ENCODE results near the gene NT5DC2.
A peak's percentile ranks its signal among the peaks of the same experiment; 100 is the strongest.
"Not testable (repeated sequence)": the region's sequence is repeated elsewhere in the genome, so short reads cannot be mapped to it uniquely, and the experiment has no call there.

Gene NT5DC2

DNA sequence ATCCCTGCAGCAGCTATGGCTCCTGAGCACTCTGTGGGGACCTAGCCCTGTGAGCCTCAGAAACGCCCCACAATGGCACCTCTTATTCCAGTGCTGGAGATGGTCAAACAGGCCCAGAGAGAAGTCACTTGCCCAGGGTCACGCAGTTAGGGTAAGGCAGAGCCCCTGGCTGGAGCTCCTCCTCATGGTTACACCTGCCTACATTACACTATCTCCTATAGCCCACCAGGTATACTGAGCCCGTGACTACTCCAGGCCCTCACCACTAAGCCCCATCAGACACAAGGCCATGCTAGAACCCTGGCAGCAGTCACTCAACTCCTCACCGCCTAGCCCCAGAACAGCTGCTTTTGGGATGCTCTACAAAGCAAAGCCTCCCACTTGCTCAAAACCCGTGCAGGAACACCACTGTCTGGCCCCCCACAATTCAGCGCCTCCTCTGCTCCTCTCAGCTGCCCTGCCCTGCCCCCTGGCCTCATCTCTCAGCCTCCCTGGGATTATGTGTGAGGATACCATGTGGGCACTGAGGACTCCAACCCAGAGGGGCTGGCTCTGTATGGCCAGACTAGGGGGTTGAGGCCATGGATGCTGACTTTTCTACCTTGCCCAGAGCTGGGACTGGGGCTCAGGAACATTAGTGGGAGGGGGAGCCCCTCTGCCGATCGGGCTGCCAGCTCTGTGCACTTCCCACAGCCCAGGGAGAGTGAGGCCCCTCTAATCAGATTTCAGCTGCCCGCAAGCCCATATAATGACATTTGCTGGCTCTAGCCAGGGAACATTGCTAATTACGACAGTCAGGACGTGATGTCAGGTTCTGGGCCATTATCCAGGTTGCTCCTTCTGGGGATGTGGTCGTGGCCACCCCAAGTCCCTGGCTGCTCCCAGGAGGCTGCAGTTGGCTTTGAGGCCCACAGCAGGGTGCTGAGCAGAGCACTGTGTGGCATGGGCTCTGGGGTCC, 4.0 kb downstream of the NT5DC2 start:
- TF ChIP-seq, protein P1, sequence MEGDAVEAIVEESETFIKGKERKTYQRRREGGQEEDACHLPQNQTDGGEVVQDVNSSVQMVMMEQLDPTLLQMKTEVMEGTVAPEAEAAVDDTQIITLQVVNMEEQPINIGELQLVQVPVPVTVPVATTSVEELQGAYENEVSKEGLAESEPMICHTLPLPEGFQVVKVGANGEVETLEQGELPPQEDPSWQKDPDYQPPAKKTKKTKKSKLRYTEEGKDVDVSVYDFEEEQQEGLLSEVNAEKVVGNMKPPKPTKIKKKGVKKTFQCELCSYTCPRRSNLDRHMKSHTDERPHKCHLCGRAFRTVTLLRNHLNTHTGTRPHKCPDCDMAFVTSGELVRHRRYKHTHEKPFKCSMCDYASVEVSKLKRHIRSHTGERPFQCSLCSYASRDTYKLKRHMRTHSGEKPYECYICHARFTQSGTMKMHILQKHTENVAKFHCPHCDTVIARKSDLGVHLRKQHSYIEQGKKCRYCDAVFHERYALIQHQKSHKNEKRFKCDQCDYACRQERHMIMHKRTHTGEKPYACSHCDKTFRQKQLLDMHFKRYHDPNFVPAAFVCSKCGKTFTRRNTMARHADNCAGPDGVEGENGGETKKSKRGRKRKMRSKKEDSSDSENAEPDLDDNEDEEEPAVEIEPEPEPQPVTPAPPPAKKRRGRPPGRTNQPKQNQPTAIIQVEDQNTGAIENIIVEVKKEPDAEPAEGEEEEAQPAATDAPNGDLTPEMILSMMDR (conservative IDR thresholded peaks at IDR 0.05; ENCODE audit: low read depth) = no peak
- no peak for DNase-seq (ENCODE audit: low spot score)
- peak overlapping the region; percentile 90 for H3K27ac ChIP-seq
- ChIA-PET POLR2A (ENCODE audit: low non-redundant PET) (no interaction called here), CTCF (no interaction called here)

DNA sequence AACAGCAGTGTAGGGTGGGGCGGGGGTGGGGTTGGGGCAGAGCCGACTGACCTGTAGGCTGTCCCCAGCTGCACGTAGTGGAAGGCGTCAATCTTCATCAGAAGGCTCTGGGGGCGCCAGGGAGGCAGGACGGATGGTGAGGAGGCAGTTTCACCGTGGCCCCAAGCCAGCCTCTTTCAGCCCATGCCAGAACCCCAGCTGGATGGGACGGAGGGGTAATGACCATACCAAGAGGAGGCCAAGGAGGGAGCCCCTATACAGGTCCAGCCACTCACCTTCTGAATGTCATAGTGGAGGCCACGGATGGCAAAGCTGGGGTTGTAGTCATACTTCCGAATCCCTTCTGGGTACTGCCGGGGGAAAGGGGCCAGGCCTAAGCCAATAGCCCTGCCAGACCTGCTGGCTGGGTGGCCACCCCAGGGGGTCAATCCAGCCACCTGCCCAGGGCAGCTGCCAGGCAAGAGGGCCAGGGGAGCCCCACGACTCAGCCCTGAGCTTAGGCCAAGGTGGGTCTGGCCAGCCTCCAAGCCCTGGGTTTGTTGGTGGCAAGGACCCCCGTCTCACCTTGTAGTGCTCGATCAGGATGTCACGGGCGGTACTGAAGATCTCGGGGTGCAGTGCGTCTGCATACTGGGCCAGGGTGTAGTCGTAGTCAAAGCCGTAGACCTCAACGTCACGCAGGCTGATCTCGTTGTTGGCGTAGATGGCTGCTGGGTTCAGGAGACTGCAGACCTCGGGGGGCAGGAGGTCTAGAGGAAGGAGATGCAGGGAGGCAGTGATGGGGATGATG, 4.9 kb downstream of the NT5DC2 start:
- DNase-seq (ENCODE audit: low spot score) = no peak
- peak overlapping the region; percentile 90; the same call in 1 of the 2 replicates for H3K27ac ChIP-seq
- ChIA-PET POLR2A (ENCODE audit: low non-redundant PET) (no interaction called here), CTCF (no interaction called here)
- TF ChIP-seq, protein P1 (conservative IDR thresholded peaks at IDR 0.05; ENCODE audit: low read depth) = no peak

DNA sequence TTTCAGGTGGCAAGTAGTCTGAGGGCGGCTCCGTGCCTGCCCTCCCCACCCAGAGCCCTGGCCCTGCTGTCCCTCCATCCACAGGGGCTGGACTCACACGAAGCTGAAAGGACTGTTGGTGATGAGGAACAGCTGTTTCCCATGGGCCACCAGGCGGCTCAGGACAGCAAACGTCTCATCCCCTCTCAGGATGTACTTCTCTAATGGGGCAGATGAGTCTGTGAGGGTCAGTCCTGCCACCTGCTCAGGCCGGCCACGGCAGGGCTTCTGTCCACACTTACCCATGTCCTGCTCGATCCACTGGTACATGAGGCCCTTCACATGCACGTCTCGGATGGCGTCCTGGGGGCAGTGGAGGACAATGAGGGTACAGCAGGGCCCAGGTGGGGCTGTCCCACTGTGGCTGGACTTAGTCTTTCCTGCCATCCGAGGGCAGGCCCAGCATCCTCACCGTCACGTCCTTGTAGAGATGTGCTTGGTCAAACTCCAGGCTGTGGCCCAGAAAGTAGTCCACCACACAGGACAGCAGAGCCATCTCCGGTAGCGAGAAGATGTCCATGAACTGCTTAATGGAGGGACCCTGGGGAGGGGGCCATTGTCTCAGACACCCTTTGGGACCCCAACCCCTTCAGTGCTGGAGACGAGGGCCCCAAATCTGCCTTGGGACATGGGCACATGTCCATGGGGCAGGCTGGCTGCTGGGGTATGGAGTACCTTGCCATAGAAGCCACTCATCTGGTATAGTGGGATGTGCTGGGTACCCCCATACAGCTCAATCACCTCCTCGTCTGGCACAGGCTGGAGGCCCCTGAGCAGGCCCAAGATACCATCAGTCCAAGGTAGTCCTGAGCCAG, 5.7 kb downstream of the NT5DC2 start:
- POLR2A ChIA-PET (ENCODE audit: low non-redundant PET) = no interaction called here
- DNase-seq (ENCODE audit: low spot score) = no peak
- CTCF ChIA-PET = no interaction called here
- H3K27ac ChIP-seq = peak overlapping the region; percentile 90; the same call in 1 of the 2 replicates
- TF ChIP-seq, protein P1 (conservative IDR thresholded peaks at IDR 0.05; ENCODE audit: low read depth) = no peak

DNA sequence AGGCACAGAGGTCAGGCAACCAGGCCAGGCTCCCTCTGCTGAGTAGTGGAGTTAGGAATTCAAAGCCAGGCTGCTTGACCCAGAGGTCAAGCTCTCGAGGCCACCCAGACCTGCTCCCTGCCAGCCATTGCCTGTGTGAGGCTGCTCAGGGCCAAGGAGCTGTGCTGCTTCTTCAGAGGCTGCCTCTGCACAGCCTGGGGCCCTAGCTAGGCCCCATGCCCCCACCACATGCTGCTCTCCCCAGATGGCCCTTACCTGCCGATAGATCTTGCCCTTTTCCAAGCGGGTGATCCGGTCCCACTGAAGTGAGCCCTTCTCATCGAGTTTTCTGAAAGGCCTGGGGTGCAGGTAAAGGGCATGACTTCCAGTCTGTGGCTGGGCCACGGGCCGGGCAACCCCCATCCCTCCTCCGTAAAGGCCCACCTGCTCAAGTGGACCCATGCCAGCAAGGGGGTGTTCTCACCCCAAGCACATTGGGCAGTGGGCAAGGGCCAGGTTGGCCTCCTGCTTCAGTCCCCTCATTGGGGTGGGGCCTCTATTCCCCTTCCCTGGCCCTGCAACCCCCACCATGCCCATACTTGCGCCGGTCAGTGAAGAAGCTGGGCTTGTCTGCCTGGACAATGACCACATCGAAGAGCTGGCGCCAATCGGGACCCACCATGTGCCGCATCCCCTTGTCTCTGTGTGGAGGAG, 6.5 kb downstream of the NT5DC2 start:
- TF ChIP-seq, protein P1 (conservative IDR thresholded peaks at IDR 0.05; ENCODE audit: low read depth) = no peak
- ChIA-PET POLR2A (ENCODE audit: low non-redundant PET) (no interaction called here), CTCF (interaction anchor here (0.6 to 1.1 kb wide), 2 partner anchors 8 to 52 kb away, joined by 3 read pairs; no protein-coding TSS in a partner anchor)
- no peak for DNase-seq (ENCODE audit: low spot score)
- peak overlapping the region; percentile 60 for H3K27ac ChIP-seq

DNA sequence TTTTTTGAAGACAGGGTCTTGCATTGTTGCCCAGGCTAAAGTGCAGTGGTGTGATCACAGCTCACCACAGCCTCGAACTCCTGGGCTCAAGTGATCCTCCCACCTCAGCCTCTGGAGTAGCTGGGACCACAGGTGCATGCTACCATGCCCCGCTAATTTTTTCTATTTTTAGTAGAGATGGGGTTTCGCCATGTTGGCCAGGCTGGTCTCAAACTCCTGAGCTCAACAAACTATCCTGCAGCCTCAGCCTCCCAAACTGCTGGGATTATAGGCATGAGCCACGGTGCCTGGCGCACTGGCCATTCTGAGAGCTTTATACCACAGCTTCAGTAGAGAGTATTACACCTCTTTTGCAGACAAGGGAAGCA, 7.0 kb downstream of the NT5DC2 start:
- CTCF ChIA-PET = interaction anchor here (0.6 to 1.1 kb wide), 3 partner anchors 8 to 65 kb away, joined by 3 read pairs; no protein-coding TSS in a partner anchor
- H3K27ac ChIP-seq = peak overlapping the region; percentile 60
- DNase-seq (ENCODE audit: low spot score); POLR2A ChIA-PET (ENCODE audit: low non-redundant PET): not testable (repeated sequence)

Measured in RWPE1 (cell line).